ENCODE data around the gene ADAMTS14.

The ADAMTS14 gene

GRCh38 chr10:70773461-70773860, 101.2 kb downstream of the ADAMTS14 start:
- no peak for DNase-seq (ENCODE audit: low spot score)

GRCh38 chr10:70773965-70774809, 101.9 kb downstream of the ADAMTS14 start:
- DNase-seq (ENCODE audit: low spot score): peak; percentile 8

- peak; percentile 6 for DNase-seq (ENCODE audit: low spot score)
These were observed 102.7 kb downstream of the ADAMTS14 start for GRCh38 chr10:70774810-70775678.

GRCh38 chr10:70775679-70776454, 103.6 kb downstream of the ADAMTS14 start:
- DNase-seq (ENCODE audit: low spot score): peak; percentile 5

- peak; percentile 4 for DNase-seq (ENCODE audit: low spot score)
These were observed 104.2 kb downstream of the ADAMTS14 start for GRCh38 chr10:70776455-70777005.

GRCh38 chr10:70777063-70777875, 105.0 kb downstream of the ADAMTS14 start:
- peak; percentile 3 for DNase-seq (ENCODE audit: low spot score)

- DNase-seq (ENCODE audit: low spot score): no peak
These were observed 106.1 kb downstream of the ADAMTS14 start for GRCh38 chr10:70778267-70778924.

- no peak for DNase-seq (ENCODE audit: low spot score)
These were observed 106.8 kb downstream of the ADAMTS14 start for GRCh38 chr10:70779088-70779487.

- DNase-seq (ENCODE audit: low spot score): no peak
These were observed 107.4 kb downstream of the ADAMTS14 start for GRCh38 chr10:70779511-70780369.

GRCh38 chr10:70780370-70780760, 108.1 kb downstream of the ADAMTS14 start:
- no peak for DNase-seq (ENCODE audit: low spot score)

GRCh38 chr10:70780772-70781171, 108.5 kb downstream of the ADAMTS14 start:
- no peak for DNase-seq (ENCODE audit: low spot score)

GRCh38 chr10:70781461-70782051, 109.2 kb downstream of the ADAMTS14 start:
- no peak for DNase-seq (ENCODE audit: low spot score)

- DNase-seq (ENCODE audit: low spot score): no peak
These were observed 109.9 kb downstream of the ADAMTS14 start for GRCh38 chr10:70782086-70782745.

GRCh38 chr10:70782746-70783680, 110.7 kb downstream of the ADAMTS14 start:
- no peak for DNase-seq (ENCODE audit: low spot score)

GRCh38 chr10:70784016-70784415, 111.7 kb downstream of the ADAMTS14 start:
- no peak for DNase-seq (ENCODE audit: low spot score)

GRCh38 chr10:70784471-70784870, 112.2 kb downstream of the ADAMTS14 start:
- no peak for DNase-seq (ENCODE audit: low spot score)

- no peak for DNase-seq (ENCODE audit: low spot score)
These were observed 112.9 kb downstream of the ADAMTS14 start, which contains the start of gene TBATA for GRCh38 chr10:70785190-70785589. Gene TBATA (minus strand): TSS chr10:70785377. CDS start chr10:70783379, 1,998 bp downstream.

All from D341Med (cell line).